GM18526 (cell line): Measurements from ENCODE around the gene BORCS8.

Experiments
- POLR2A ChIP-seq: IDR thresholded peaks from 3 replicates; pipeline ENCODE4 v1.6.1; 2011; ENCODE audit not compliant: insufficient read length; ENCODE audit errors: extremely low read depth

The BORCS8 gene

DNA sequence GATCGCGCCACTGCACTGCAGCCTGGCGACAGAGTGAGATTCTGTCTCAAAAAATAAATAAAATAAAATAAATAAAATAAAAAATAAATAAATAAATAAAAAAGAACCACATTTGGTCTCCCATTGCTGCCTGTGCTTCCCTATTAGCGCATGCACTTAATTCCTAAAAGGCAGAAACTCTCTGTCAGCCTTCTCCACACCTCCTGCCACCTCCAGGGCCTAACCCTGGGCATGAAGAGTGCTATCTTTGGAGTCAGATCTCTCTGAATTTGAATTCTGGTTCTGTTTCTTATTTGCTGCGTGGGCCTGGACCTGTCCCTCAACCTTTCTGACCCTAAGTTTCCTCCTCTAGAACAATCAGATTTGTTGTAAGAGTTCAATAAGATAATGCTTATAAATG lies 31.1 kb upstream of the BORCS8 start:
- no peak for TF ChIP-seq POLR2A

DNA sequence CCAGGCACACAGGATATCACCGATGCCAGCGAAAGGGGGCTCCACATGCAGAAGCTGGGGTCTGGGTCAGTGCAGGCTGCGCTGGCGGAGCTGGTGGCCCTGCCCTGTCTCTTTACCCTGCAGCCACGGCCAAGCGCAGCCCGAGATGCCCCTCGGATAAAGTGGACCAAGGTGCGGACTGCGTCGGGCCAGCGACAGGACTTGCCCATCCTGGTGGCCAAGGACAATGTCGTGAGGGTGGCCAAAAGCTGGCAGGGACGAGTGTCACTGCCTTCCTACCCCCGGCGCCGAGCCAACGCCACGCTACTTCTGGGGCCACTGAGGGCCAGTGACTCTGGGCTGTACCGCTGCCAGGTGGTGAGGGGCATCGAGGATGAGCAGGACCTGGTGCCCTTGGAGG lies 27.0 kb upstream of the BORCS8 start:
- TF ChIP-seq POLR2A: no peak

DNA sequence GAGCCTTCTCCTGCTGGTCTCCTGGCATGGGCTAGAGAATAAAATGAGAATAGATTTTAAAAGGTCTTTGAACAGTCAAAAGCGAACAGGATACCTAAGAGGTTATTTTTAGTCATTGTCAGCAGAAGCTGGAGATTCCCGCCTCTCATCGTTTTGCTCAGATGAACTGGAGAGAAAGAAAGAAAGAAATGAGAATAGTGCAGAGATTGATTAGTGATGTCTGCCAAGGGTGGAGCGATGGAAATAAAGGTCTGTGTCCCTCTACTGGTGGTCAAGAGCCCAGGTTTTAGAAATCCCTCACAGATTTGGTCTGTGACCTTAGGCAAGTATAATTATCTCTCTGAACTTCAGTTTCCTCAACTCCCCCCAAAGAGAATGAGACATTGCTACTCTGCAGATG lies 25.1 kb upstream of the BORCS8 start:
- no peak for TF ChIP-seq POLR2A

DNA sequence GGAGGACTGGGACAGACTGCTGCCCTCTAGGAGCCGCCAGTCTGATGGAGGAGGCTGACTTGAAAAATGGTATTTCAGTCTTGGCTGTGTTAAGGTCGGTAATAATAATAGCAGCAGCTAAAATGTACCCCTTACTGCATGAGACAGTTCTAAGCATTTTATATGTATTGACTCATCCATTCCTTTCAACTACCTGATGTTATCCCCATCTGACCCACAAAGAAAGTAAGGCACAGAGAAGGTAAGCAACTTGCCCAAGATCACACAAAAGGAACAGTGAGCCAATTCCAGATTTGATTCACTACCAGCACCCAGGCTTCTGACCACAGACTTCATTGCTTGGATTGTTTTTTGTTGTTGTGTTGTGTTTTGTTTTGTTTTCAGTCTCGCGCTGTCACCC lies 23.8 kb upstream of the BORCS8 start:
- no peak for TF ChIP-seq POLR2A

DNA sequence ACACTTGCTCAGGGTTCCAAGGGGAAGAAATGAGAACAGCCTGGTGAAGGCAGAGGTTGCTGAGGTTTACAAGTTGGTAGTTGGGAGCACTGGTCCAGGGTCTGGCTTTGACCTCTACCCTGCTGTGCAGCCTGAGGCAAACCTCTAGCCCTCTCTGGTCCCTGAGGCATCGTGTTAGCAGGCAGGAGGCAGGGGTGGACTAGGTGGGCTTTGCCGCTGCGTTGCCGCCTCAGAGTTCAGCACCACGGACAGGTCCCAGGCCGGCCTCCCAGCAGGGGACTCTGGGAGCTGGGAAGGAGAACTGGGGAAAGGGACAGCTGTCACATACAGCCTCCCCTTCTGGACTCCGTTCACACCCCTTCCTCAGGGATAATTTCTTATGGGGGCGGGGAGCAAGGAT lies 22.9 kb upstream of the BORCS8 start:
- TF ChIP-seq POLR2A: no peak

DNA sequence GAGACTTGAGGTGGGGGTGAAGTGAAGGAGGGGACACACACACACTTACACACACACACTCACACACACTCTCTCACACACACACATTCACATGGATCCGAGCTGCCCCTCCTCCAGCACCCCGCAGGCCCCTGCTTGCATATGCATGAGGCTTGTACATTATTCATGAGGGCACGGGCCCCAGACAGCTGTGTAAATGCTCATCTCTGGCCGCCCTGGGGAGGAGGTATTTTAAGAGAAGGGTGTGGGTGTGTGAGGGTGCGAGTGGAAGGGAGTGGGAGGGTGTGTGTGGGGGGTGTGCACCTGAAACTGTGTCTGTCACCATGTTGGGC lies 22.2 kb upstream of the BORCS8 start:
- TF ChIP-seq POLR2A: no peak

DNA sequence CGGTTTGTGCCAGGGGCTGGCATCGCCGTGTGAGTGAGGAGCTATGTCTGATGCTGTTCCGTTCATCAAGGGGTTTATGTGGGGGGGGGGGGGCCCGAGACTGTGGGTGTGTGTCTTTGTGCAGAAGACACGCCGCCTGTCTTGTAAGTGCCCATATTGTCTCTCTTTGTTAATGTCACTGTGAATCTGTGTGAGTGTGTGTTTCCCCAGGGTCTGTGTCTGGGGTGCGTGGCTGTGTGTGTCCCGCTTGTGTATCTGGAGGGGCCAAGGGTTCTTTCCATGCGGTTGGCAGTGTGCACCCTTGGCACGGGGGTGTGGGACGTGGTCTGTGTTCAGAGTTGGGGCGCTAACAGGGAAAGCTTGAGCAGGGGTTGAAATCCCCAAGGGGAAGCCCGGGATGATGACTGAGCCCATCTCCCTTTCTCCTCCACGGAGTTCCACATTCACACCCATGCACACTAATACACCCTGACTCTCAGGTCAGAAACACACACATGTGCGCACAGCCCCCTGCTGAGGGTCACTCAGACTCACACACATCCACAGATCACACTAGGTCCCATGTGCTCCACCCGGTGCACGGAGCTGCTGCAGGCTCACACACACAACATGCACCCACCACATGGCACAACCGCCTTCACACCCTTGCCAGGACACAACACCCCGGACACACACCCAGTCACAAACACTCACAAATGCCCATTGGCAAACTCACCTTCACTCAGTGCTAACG lies 21.6 kb upstream of the BORCS8 start:
- TF ChIP-seq POLR2A: no peak

DNA sequence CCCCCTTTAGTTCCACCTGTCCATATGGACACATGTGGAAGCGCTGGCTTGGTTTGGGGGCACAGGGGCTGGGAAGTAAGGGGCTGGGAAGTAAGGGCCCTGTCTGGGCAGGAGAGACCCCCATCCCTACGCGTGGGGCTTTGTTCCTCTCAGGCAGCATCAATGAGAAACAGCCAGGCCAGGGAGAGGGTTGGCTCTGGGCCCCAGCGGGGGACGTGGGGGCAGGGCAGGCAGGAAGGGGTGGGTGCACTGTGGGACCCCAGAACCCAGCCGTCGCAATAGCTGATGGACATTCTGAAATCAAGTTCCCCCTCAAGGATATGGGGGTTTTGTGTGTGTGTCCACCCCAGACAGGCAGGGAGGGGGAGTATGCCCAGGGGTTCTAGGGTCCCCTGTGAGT lies 21.0 kb upstream of the BORCS8 start:
- TF ChIP-seq POLR2A: no peak

DNA sequence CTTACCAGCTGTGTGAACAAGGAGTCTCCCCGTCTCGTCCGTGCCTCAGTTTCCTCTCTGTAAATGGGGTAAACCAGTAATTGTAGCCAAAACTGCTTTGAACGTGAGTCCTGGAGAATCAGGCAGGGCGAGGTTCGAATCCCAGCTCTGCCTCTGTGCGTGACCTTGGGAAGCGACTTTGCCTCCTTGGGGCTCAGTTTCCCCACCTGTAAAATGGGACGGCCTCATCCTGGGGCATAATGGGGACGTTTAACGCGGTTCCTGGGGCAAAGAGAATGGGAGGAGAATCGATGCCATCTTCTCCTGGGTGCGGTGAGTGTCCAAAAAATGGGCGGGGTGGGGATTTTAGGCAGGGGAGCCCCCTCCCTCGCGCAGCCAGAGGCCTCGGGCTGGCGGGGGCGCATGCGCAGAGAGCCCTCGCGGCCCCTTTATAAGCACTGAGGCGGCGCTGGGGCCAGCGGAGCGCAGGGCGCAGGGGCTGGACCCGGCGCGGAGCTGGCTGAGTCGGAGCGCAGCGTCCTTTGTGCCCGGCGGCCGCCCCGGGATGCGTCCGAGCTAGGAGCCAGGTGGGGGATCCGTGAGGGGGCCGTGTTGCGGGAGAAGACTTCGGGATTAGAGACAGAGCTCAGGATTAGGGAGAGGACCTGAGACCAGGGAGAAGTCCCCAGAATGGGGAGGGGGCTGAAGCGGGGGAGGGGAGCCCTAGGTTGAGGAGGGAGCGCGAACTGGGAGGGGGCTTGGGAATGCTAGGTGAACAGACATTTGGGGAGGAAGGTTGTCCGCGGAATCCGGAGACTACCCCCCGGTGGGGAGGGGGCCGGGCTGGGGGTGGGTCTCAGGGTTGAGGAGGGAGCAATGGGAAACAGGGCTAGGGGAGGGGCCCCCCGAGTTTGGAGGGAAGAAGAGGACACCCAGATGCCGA lies 19.8 kb upstream of the BORCS8 start, which contains the start of gene NCAN:
TSS of gene NCAN (plus strand) at position 460 of the 922 bp plus-strand sequence. CDS start 4,996 bp downstream, outside the sequence.
- no peak for TF ChIP-seq POLR2A

DNA sequence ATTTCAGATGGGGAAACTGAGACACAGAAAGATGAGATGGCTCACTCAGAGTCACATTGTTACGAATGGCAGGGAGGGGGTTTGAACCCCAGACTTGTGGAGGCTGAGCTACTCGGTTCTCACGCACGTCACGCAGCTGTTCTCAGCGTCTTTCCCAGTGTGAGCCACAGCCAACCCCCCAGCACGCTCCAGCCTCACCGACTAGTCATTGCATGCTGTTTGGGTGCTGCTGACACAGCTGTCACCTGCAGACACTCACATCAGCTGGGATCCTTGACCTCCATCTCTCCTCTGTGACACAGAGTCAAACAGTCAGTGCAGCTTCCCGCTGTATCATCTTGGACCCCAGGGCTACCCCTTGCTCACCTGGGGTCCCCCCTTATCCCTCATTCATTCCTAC lies 17.4 kb upstream of the BORCS8 start:
- no peak for TF ChIP-seq POLR2A

DNA sequence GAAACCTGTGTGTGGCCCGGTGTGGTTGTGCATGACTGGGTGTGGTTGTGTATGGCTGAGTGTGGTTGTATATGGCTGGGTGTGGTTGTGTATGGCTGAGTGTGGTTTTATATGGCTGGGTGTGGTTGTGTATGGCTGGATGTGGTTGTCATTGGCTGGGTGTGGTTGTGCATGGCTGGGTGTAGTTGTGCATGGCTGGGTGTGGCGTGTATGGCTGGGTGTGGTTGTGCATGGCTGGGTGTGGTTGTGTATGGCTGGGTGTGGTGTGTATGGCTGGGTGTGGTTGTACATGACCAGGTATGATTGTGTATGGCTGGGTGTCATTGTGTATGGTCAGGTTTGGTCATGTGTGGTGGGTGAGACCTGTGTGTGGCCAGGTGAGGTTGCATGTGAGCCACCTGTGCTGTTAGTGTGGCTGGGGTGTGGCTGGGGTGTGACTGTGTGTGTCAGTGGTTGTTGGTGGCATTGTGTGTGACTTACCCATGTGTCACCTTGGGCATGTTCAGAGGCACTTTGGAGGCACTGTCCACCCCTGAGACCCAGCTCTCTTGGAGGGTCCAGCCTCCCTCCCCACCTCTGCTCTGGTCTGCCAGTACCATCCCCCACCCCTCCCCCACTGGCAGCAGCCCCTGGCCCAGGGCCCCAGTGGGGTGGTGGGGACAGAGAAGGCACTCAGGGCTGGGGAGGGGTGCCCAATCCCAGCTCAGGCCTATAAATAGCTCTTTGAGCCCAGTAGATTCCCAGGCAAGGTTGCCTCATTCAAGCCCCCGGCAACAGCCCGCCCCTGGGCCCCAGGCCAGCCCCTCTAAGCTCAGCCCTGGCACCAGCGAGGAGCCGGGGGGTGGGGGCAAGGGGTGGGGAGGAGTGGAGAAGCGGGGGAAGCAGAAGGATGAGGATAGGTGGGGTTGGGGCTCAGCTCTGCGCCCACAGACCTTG lies 16.0 kb upstream of the BORCS8 start:
- no peak for TF ChIP-seq POLR2A

DNA sequence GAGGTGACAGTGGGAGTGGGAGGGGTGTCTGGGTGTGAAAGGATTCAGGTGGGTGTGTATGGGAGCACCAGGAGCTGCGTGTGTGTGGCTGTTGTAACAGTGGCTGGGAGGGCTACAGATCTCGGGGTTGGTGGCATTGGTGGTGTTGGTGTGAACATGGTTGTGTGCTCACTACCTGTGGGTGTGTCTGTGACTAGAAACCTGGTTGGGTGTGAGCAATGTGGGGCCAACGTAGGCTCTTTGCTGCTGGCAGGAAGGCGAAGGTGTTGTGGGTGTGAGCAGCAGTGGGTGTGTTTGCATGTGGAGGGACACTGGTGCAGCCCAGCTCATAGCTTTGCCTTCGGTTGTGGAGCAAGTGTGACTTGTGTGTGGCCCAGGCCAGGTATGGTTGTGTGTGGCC lies 15.0 kb upstream of the BORCS8 start:
- no peak for TF ChIP-seq POLR2A

DNA sequence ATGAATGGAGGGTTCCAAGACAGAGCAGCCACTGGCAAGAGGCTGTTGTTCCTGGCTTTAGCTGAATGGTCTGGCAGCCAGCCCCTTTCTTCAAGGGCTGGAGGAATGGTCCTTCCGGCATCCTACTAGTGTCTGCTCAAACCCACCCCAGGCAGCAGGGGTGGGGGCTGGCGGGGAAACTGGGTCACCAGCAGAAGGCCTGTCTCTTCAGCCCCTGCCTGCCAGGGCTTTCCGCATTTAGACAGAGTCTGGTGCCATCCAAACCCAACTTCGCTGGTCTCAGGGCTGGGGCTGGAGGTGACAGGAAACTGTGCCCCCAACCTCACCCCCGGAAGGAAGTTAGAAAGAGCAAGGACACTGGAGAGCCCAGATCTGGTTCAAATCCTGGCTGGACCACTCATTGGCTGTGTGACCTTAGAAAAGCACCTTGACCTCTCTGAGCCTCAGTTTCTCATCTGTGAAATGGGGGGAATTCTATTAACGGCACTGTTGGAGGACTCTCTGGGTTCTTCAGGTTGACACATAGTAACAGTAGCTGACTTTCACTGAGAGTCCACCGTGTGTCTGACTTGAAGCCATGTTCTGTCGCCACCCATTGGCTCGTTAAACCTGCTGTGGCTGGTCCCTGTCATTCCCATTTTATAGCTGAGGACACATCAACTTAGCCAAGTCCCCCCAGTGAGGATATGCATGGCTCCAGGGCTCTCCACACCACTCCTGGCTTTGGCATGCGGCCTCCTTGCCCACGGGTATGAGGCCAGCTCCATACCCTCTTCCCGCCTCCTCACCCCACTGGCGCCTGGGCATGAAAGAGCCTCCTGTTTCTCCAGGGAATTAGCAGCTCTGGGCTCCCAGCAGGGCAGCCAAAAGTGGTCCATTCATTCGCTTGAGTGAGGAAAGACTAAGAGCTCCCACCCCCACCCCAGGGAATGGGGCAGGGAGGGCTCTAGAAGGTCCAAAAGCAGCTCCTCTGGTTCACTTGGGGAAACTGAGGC lies 13.8 kb upstream of the BORCS8 start:
- no peak for TF ChIP-seq POLR2A

DNA sequence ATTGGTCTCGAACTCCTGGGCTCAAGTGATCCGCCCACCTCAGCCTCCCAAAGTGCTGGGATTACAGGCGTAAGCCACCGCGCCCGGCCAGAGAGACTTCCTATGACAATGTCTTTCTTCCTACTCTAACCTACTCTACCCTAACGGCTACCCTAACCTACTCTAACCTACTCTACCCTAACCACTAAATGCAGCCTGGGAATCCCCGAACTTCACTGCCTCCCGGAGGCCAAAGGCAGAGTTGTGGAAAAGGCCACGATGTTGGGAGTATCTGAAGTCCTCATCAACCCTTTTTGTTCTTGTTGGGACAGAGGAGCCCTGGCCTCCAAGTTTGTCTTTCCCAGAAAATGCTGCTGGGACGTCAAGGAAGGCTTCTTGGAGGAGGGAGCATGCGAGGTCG lies 12.2 kb upstream of the BORCS8 start:
- TF ChIP-seq POLR2A: no peak

DNA sequence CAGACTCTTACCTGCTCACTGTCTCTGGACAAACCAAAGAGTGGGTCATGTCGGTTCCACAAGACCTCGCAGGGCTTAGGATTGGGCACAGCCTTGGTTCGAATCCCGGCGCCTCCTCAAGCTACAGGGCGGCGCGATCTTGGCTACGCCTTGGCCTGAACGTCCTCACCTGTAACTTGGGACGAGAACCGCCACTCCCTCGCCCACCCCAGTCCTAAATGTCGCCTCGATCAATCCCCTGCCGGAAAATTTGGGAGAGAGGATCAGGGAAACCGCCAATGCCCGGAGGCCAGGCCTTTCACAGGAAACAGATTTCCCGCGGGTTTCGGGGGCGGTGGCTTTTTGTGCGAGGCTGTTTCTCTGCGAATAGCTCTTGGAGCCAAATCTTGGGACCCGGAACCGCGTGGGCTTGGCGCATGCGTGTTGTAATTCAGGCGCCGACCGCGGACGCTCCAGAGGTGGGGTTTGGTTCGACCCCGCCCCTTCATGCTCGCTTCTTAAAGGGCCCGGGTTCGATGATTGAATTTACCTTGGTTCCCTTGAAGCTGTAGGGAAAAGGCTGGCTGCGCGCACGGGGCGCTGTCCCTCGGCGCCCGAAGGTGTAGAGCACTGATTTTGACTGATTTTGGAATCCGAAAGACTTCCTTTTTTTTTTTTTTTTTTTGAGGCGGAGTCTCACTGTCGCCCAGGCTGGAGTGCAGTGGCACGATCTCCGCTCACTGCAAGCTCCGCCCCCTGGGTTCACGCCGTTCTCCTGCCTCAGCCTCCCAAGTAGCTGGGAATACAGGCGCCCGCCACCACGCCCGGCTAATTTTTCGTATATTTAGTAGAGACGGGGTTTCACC lies 11.3 kb upstream of the BORCS8 start, which contains the start of gene NR2C2AP:
TSS of gene NR2C2AP (minus strand) at position 403 of the 845 bp plus-strand sequence. CDS start at position 49, 354 bp downstream.
- peak; percentile 55 for TF ChIP-seq POLR2A
